AG09319 (cell line): ENCODE measurements around the gene PRR12.
"Not testable (repeated sequence)": the region's sequence is repeated elsewhere in the genome, so short reads cannot be mapped to it uniquely, and the experiment has no call there.

Source experiments
- DNase-seq: peaks from one replicate; pipeline ENCODE4 v3.0.0-alpha.2; 2010; ENCODE audit warnings: low read depth; ENCODE audit errors: extremely low read depth
- TF ChIP-seq, protein P1 (sequence below): IDR thresholded peaks from 2 replicates; pipeline ENCODE4 v1.5.1; 2011; ENCODE audit warnings: low read depth, mild to moderate bottlenecking, inconsistent platforms, low read length, moderate library complexity

The PRR12 gene

DNA sequence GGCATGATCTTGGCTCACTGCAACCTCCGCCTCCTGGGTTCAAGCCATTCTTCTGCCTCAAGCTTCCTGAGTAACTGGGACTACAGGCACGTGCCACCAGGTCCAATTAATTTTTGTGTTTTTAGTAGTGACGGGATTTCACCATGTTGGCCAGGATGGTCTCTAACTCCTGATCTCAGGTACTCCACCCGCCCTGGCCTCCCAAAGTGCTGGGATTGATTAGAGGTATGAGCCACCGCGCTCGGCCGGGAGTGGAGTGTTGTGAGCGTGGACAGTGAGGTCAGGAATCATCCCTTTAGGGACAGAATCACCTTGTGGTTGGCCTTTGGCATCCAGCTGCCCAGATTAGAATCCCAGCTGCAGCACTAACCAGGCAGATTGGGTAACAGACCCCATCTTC lies 38.7 kb downstream of the PRR12 start:
- DNase-seq = no peak
- TF ChIP-seq, protein P1, sequence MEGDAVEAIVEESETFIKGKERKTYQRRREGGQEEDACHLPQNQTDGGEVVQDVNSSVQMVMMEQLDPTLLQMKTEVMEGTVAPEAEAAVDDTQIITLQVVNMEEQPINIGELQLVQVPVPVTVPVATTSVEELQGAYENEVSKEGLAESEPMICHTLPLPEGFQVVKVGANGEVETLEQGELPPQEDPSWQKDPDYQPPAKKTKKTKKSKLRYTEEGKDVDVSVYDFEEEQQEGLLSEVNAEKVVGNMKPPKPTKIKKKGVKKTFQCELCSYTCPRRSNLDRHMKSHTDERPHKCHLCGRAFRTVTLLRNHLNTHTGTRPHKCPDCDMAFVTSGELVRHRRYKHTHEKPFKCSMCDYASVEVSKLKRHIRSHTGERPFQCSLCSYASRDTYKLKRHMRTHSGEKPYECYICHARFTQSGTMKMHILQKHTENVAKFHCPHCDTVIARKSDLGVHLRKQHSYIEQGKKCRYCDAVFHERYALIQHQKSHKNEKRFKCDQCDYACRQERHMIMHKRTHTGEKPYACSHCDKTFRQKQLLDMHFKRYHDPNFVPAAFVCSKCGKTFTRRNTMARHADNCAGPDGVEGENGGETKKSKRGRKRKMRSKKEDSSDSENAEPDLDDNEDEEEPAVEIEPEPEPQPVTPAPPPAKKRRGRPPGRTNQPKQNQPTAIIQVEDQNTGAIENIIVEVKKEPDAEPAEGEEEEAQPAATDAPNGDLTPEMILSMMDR = no peak

DNA sequence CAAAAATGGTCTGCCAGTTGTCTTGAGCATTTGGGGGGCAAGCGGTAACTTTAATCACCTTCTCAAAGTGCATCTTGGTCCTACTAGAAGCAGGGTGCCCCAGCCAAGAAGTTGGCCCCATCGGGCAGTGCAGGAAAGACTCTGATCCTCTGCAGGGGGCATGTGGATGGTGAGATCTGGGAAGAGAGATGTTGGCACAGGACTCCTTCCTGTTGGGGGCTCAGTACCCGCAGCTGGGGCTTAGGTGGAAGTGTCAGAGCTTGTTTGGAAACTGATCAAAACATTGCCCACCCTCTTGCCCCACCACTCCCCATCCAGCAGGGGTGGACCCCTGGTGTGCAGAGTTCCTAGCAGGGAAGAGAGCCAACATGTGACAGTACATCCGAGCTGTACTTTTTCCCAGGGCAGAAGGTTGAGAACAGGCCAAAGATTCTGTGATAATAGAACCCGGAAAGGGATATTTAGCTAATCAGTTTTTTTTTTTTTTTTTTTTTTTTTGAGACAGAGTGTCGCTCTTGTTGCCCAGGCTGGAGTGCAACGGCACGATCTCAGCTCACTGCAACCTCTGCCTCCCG lies 40.1 kb downstream of the PRR12 start:
- DNase-seq = no peak
- TF ChIP-seq, protein P1 = no peak

DNA sequence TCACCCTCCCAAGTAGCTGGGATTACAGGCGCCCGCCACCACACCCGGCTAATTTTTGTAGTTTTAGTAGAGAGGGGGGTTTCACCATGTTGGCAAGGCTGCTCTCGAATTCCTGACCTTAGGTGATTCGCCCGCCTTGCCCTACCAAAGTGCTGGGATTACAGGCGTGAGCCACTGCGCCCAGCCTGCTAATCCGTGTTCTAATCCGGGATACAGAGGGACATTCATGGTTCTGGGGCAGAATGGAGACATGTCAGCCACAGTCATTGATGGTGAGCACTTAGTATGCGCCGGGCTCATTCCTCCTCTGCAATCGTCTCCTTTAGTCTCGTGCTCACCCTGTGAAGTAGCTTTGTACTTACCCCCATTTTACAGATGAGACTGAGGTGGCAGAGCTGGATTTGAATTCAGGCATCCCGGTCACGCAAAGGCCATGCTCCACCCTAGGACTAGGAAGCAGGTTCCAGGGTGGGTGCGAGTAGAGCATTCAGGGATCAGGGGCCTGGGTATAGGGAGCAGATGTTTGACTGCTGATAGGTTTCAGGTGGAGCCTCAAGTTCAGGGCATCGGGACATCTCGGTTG lies 40.7 kb downstream of the PRR12 start:
- DNase-seq = no peak
- TF ChIP-seq, protein P1 = no peak

DNA sequence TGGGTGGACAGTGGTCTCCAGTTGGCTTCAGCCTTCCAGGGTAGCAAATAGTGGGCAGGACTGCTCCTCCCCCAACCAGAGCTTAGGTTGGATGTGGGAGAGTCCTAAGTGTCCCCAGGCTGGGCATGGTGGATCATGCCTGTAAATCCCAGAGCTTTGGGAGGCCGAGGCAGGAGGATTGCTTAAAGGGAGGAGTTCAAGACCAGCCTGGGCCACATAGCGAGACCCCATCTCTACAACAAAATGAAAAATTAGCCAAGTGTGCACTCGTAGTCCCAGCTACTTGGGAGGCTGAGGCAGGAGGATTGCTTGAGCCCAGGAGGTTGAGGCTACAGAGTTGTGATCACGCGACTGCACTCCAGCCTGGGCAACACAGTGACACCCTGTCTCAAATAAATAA lies 41.6 kb downstream of the PRR12 start:
- DNase-seq = no peak
- TF ChIP-seq, protein P1 = no peak

DNA sequence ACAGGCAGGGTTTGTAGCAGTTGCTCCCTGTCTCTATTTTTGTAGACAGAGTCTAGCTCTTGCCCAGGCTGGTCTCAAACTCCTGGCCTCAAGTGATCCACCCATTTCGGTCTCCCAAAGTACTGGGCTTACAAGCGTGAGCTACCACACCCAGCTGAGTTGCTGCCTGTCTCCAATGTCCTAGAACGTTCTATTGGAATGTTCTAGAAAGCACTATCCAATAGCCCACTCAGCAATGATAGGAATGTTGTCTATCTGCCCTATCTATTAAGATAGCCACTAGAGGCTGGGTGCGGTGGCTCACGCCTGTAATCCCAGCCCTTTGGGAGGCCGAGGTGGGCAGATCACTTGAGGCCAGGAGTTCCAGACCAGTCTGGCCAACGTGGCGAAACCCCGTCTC lies 42.3 kb downstream of the PRR12 start:
- DNase-seq = not testable (repeated sequence)

DNA sequence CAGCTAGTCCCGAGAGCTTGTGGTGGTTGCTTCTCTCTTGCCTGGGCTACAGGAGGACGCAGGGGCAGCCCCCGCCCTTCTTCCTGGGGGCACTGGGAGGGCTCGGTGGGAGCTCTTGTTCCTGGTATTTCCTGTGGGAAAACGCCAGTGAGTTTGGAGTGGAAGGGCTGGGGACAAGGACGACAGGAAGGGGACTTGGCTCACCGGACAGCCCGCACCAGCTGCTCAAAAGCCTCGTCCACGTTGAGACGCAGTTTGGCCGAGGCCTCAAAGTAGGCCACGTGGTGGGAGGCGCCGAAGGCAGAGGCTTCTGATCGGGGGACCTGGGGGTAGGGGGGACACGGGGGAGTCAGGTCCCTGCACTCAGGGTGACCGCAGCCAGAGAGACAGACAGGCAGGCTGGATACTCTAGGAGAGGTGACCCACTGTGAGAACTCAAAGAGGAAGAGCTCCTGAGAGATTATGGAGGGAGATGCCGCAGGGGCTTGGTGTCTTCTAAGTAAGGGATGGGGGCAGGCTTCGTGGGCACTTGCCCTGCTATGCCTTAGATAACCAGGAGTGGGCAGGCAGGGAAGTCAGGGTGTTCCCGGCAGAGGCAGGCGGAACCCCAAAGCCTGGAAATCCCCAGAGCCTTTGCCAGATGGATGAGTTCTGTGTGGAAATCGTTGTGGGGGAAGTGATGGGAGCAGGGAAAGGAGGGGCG lies 44.7 kb downstream of the PRR12 start:
- TF ChIP-seq, protein P1 = peak; percentile 7
- no peak for DNase-seq

DNA sequence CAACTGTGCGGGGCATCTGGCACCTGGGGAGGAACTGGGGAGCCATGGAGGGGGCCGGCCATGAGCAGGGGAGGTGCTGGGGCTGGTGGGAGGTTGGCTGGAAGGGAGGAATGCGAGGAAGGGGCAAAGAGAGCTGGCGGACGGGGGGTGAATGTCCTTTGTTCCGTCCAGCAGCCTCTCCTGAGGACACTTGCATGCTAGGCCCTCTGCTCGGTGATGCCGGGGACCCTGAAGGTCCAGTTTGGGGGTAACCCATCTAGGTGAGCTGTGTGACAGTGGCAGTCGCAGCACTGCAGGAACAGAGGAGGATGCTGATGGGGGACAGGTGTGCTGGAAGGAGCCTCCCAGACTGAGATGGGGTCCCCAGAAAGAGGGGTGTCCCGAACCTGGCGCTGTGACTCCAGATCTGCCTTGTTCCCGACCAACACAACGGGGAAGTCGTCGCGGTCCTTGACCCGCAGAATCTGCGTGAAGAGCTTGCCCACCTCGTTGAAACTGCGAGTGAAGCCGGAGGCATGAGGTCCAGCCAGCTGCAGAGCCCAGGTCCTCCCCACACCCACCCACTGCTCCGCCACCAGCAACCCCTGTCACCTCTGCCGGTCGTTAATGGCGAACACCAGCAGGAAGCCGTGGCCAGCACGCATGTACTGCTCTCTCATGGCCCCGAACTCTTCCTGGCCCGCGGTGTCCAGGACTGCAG lies 45.4 kb downstream of the PRR12 start:
- DNase-seq = no peak
- TF ChIP-seq, protein P1 = no peak
